ENCODE results near the gene CBX1. TPM values are rescaled to one million over a fixed set of nuclear protein-coding genes. Genes with fewer than 3 reads are reported as not detected.

Gene CBX1
- 10 to 100 TPM; 53.2 to 64.4 (median 60.8) TPM for total RNA-seq

DNA sequence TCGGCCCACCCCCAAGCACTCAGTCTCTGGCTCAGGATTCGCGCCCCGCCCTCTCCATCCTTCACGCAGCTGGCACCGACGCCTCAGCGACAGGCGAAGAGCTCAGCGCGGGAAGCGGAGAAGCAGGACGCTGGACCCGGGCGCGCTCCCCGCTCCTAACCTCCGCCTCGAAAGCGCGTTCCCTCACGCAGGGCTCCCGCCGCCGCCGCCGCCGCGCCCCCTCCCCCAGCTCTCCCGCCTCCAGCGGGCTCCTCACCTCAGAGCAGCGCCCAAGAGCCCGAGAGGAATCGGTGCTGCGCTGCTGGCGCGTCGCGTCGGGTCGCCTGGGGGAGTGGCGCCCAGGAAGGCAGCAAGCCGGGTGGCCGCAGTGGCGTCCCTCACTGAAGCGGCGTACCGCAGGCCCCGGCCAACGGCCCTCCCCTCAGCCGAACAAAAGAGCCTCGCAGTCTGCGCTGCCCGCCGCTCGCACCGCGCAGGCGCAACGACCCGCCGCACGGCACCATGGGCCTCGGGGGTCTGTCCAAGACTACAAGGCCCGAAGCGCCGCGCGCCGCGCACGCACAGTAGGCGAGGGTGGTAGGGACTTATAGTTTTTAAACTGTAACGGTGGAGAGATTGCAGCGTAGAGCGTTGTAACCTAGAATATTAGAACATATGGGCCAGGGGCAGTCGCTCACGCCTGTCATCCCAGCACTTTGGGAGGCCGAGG lies at the start of gene CBX1:
Gene CBX1 (minus strand): TSS at position 467 of the 709 bp plus-strand sequence. CDS start 24,474 bp downstream, outside the sequence.
- Mint-ChIP-seq H3K27me3 (ENCODE audit: low read depth) (no peaks in the 10 kb centered on the region), H3K9me3 (no peaks in the 10 kb centered on the region), H3K36me3 (ENCODE audit: insufficient read depth) (no peaks in the 10 kb centered on the region), H3K4me1 (ENCODE audit: low read depth) (peaks cover 24% of the 10 kb centered on the region), H3K4me3 (peak within 1 kb of the TSS; percentile 95)
- ATAC-seq: peak; percentile 97 to 98
- DNase-seq: peak; percentile 89

- no peak for ATAC-seq
- Mint-ChIP-seq H3K36me3 (ENCODE audit: insufficient read depth) (peaks cover 20% of the 10 kb centered on the region), H3K4me1 (ENCODE audit: low read depth) (no peaks in the 10 kb centered on the region), H3K4me3 (no peak overlapping the region), H3K27me3 (ENCODE audit: low read depth) (no peaks in the 10 kb centered on the region), H3K9me3 (no peaks in the 10 kb centered on the region)
- DNase-seq: no peak
These were observed 49.3 kb upstream of the CBX1 start for GRCh38 chr17:48150597-48151001.

DNA sequence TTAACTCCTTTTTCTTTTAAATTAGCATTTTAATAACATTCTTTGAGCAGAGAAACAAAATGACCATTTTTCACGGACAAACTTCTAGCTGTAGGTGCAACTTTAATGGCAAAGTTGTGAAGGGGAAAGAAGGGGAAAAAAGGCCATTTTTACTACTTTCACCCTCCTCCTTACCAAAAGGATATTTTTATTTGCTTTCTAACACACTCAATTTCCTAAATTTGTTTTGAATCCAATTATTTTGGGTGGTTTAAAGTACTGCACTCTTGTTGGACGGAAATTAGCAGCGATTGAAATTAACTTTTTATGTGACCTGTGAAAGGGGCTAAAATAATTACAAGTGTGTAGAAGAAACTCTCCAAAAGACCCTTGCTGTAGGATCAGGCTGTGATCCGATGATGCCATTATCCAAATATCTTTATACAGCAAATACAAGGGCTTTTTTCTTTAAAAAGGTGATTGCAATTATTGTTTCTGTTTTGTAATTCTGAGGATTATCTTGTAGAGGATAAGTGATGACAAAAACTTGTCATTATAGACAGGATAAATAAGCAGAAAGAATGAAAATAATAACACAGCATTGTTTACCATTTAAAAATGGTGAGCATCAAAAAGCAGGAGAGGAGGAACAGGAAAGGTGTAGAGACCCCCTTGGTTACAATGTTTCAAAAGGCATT lies 48.6 kb upstream of the CBX1 start:
- Mint-ChIP-seq H3K36me3 (ENCODE audit: insufficient read depth) (peaks cover 20% of the 10 kb centered on the region), H3K4me3 (no peak overlapping the region), H3K27me3 (ENCODE audit: low read depth) (no peaks in the 10 kb centered on the region), H3K9me3 (no peaks in the 10 kb centered on the region), H3K4me1 (ENCODE audit: low read depth) (no peaks in the 10 kb centered on the region)
- no peak for ATAC-seq
- no peak for DNase-seq

GRCh38 chr17:48148854-48149786 lies 47.8 kb upstream of the CBX1 start:
- H3K4me1 Mint-ChIP-seq (ENCODE audit: low read depth): no peaks in the 10 kb centered on the region
- peaks cover 22% of the 10 kb centered on the region for H3K36me3 Mint-ChIP-seq (ENCODE audit: insufficient read depth)
- H3K9me3 Mint-ChIP-seq: no peaks in the 10 kb centered on the region
- no peak for ATAC-seq
- H3K27me3 Mint-ChIP-seq (ENCODE audit: low read depth): no peaks in the 10 kb centered on the region
- no peak overlapping the region for H3K4me3 Mint-ChIP-seq
- no peak for DNase-seq

DNA sequence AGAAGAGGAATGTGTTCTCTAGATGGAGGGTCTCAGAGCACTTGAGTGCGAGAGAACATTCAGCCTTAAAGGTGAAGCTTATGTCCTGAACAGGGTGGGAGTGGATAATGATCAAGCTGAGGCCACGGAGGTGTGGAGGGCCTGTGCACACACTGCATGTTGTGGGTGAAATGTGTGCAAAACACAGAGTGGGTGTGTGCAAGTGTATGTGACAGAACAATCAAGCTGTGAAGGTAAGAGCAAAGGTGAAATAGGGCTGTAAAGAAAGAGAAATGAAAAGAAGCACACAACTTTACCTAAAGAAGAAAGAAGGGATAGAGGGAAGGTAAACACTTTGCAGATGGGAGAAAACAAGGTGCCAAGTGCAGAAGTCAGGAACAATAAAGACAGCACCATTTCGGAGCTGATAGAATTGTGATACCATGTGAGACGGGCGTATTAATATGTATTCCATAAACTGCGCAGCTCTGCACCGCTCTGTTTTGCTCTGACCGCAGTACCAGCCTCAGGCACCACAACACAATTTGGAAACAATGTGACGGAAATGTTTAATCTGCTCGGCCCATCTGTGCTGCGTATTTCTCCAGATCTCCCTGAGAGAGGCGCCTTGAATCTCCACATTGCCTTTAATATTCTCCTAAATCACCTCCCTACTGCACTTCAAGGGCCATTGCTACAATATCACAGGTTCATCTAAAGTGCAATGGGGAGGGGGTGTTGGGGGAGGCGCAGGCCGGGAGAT lies 46.9 kb upstream of the CBX1 start:
- H3K4me3 Mint-ChIP-seq: no peak overlapping the region
- H3K4me1 Mint-ChIP-seq (ENCODE audit: low read depth): no peaks in the 10 kb centered on the region
- DNase-seq (no peak), ATAC-seq (no peak)
- H3K9me3 Mint-ChIP-seq: no peaks in the 10 kb centered on the region
- H3K27me3 Mint-ChIP-seq (ENCODE audit: low read depth): no peaks in the 10 kb centered on the region
- peaks cover 23% of the 10 kb centered on the region for H3K36me3 Mint-ChIP-seq (ENCODE audit: insufficient read depth)

GRCh38 chr17:48144976-48145798 lies 43.9 kb upstream of the CBX1 start:
- H3K9me3 Mint-ChIP-seq: no peaks in the 10 kb centered on the region
- no peak overlapping the region for H3K4me3 Mint-ChIP-seq
- no peaks in the 10 kb centered on the region for H3K27me3 Mint-ChIP-seq (ENCODE audit: low read depth)
- no peak for DNase-seq
- peaks cover 3% of the 10 kb centered on the region for H3K4me1 Mint-ChIP-seq (ENCODE audit: low read depth)
- no peak for ATAC-seq
- H3K36me3 Mint-ChIP-seq (ENCODE audit: insufficient read depth): peaks cover 16% of the 10 kb centered on the region

- H3K9me3 Mint-ChIP-seq: no peaks in the 10 kb centered on the region
- H3K4me1 Mint-ChIP-seq (ENCODE audit: low read depth): peaks cover 10% of the 10 kb centered on the region
- no peak for ATAC-seq
- H3K36me3 Mint-ChIP-seq (ENCODE audit: insufficient read depth): peaks cover 21% of the 10 kb centered on the region
- DNase-seq: no peak
- H3K4me3 Mint-ChIP-seq: no peak overlapping the region
- no peaks in the 10 kb centered on the region for H3K27me3 Mint-ChIP-seq (ENCODE audit: low read depth)
These were observed 43.0 kb upstream of the CBX1 start for GRCh38 chr17:48144231-48144630.

DNA sequence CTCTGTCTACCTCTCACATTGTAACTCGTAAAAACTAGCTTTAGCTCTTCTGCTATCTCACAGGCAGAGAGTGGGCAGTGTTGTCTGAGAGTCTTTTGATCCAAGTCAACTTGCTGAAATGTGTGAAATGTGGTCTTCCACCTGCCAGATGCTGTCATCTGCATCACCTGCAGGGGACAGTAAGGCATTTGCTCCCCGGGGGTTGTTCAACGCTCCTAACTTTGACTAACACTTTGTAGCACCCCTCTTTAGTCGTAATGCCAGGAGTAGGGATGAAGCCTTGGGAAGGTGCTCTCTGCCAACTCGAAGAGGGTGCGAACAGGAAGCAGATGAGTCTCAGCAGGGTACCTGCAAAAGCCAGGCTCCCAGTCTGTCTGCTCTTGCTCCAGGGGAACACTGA lies 42.4 kb upstream of the CBX1 start:
- H3K9me3 Mint-ChIP-seq: no peaks in the 10 kb centered on the region
- H3K4me3 Mint-ChIP-seq: no peak overlapping the region
- ATAC-seq (no peak), DNase-seq (no peak)
- peaks cover 16% of the 10 kb centered on the region for H3K36me3 Mint-ChIP-seq (ENCODE audit: insufficient read depth)
- H3K27me3 Mint-ChIP-seq (ENCODE audit: low read depth): no peaks in the 10 kb centered on the region
- peaks cover 10% of the 10 kb centered on the region for H3K4me1 Mint-ChIP-seq (ENCODE audit: low read depth)

DNA sequence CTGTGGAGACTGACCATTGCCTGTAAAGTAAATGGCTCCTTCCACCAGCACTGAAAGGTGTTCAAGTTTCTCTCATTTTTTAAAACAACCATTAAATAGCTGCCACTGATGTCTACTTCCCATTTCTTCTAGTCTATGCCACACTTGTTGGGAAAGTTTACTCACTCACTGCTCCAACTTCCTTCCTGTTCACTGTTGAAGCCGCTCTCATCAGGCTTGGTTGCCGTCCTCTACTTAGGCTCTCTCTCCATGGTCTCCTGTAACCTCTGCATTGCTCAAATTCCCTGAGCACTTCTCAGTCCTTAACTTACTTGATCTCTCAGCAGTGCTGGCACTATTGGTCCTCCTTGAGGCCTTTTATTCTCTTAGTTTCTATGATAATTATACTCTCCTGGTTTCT lies 38.7 kb upstream of the CBX1 start:
- Mint-ChIP-seq H3K4me1 (ENCODE audit: low read depth) (peaks cover 10% of the 10 kb centered on the region), H3K4me3 (no peak overlapping the region), H3K9me3 (no peaks in the 10 kb centered on the region), H3K27me3 (ENCODE audit: low read depth) (no peaks in the 10 kb centered on the region), H3K36me3 (ENCODE audit: insufficient read depth) (peaks cover 14% of the 10 kb centered on the region)
- no peak for ATAC-seq
- DNase-seq: no peak

GRCh38 chr17:48137656-48138055 lies 36.4 kb upstream of the CBX1 start:
- ATAC-seq: no peak
- Mint-ChIP-seq H3K27me3 (ENCODE audit: low read depth) (no peaks in the 10 kb centered on the region), H3K36me3 (ENCODE audit: insufficient read depth) (peaks cover 16% of the 10 kb centered on the region)

DNA sequence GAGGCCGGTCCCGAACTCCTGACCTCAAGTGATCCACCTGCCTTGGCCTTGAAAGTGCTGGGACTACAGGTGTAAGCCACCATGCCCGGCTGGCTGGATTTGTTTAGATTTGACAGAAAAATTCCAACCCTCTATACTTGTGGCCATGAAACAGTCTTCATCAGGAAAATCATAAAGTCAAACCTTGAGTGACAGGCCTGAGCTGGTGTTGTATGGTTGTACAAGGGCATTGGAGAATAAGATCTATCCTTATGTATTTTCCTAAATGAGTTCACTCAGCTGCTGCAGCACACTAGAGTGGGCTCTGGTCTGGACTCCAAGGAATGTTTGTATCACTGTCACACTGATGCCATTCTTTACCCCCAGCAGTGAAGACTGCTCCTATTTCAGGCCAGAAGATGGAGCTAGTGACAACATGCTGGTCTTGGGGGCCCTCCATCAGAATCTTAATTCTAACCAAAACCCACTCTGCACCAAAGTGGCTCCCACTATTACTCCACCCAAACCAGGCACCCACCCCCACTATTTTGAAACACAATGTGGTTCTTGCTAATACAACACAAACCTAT lies 33.7 kb upstream of the CBX1 start:
- Mint-ChIP-seq H3K4me3 (no peak overlapping the region), H3K27me3 (ENCODE audit: low read depth) (no peaks in the 10 kb centered on the region), H3K9me3 (no peaks in the 10 kb centered on the region), H3K4me1 (ENCODE audit: low read depth) (peaks cover 5% of the 10 kb centered on the region), H3K36me3 (ENCODE audit: insufficient read depth) (peaks cover 16% of the 10 kb centered on the region)
- ATAC-seq (no peak), DNase-seq (no peak)

More at GRCh38 chr17:48137656-48138055, 36.4 kb upstream of the CBX1 start:
- Mint-ChIP-seq H3K4me1 (ENCODE audit: low read depth) (peaks cover 10% of the 10 kb centered on the region), H3K9me3 (no peaks in the 10 kb centered on the region), H3K4me3 (no peak overlapping the region)
- no peak for DNase-seq

DNA sequence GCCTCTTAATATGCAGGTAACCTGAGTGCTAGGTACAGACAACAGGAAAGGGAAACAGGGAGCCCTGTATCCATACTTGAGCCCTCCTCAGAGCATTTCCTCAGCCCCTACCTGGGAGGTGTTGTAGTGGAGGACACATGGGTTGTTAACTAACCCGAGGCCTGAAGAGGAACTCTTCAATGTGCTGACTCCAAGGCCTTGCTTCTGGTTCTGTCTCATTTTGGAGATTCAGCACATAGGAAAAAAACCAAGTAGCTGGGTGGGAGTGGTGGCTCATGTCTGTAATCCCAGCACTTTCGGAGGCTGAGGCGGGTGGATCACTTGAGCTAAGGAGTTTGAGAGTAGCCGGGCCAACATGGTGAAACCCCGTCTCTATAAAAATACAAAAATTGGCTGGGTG lies 31.1 kb upstream of the CBX1 start:
- Mint-ChIP-seq H3K4me1 (ENCODE audit: low read depth) (no peaks in the 10 kb centered on the region), H3K27me3 (ENCODE audit: low read depth) (no peaks in the 10 kb centered on the region), H3K9me3 (no peaks in the 10 kb centered on the region), H3K36me3 (ENCODE audit: insufficient read depth) (peaks cover 8% of the 10 kb centered on the region), H3K4me3 (no peak overlapping the region)
- DNase-seq: no peak
- no peak for ATAC-seq

DNA sequence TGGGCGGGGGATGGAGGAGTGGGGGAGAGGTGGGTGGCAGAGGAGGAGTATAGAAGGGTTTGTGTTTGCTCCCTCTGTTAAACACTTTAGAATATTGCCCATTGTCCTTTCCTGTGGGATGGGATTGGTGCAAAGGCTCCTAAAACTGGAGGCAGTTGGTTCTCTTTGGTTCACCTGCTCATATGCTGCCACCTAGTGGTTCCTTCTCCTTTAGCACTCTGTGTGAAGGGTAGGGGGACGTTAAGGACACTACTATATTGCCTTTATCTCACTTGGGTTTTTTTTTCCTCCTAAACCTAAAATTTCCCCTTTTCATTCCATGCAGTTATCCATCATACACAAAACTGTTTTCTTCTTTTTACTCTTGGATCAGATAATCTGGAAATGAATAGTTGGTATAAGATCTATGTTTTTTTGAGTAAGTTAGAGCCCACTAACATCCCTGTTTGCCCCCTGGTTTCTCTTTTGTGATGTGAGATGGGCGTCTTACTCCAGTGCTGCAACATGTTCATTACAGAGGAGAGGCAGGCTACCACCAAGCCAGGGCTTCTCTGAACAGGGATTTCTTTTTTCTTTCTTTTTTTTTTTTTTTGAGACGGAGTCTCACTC lies 30.0 kb upstream of the CBX1 start:
- Mint-ChIP-seq H3K4me3 (no peak overlapping the region), H3K9me3 (no peaks in the 10 kb centered on the region), H3K27me3 (ENCODE audit: low read depth) (no peaks in the 10 kb centered on the region), H3K36me3 (ENCODE audit: insufficient read depth) (peaks cover 3% of the 10 kb centered on the region), H3K4me1 (ENCODE audit: low read depth) (no peaks in the 10 kb centered on the region)
- peak; percentile 39 for DNase-seq
- peak; percentile 80 to 85 for ATAC-seq

Measured in activated T-cell treated with anti-CD3 and anti-CD28 coated beads, Interleukin-2, amount 50 U/mL, for 4 hours (primary cell).